Calu3 (cell line): ENCODE results near the gene IL9. TPM values are rescaled to one million over a fixed set of nuclear protein-coding genes. Genes with fewer than 3 reads are reported as not detected.

Experiments used
- BruUV-seq: library from RNA; stranded (reverse); fragments of 400-500 nt; replicated peaks from 2 replicates; lab custom pipeline; 2021; lab: Mats Ljungman, UMichigan
- CTCF ChIA-PET: fragments of 300-600 bp; sonication (Branson Sonifier 250); formaldehyde crosslinking; loops from one replicate; lab custom pipeline; 2022; ENCODE audit warnings: antibody characterized with exemption; lab: Charles Lee
- DNase-seq: peaks from one replicate; pipeline ENCODE4 v3.0.0; 2022
- H3K27ac Mint-ChIP-seq: one replicate; pipeline ENCODE4 v1.8.0; 2022; ENCODE audit warnings: mixed read lengths; ENCODE audit not compliant: unreplicated experiment
- H3K27me3 Mint-ChIP-seq: one replicate; pipeline ENCODE4 v1.8.0; 2022; ENCODE audit warnings: mixed read lengths; ENCODE audit not compliant: unreplicated experiment
- H3K36me3 Mint-ChIP-seq: one replicate; pipeline ENCODE4 v1.8.0; 2022; ENCODE audit warnings: mild to moderate bottlenecking, moderate library complexity, mixed read lengths; ENCODE audit not compliant: insufficient read depth, unreplicated experiment
- H3K4me1 Mint-ChIP-seq: one replicate; pipeline ENCODE4 v1.8.0; 2022; ENCODE audit warnings: mild to moderate bottlenecking, low read depth, mixed read lengths; ENCODE audit not compliant: unreplicated experiment
- H3K4me3 Mint-ChIP-seq: one replicate; pipeline ENCODE4 v1.8.0; 2022; ENCODE audit warnings: mild to moderate bottlenecking, low read depth, moderate library complexity, mixed read lengths; ENCODE audit not compliant: unreplicated experiment
- H3K9me3 Mint-ChIP-seq: one replicate; pipeline ENCODE4 v1.8.0; 2022; ENCODE audit warnings: low read depth, mixed read lengths; ENCODE audit not compliant: unreplicated experiment
- intact Hi-C: fragments of 100-400 bp; cut with micrococcal nuclease; formaldehyde crosslinking; loops from one replicate; pipeline ENCODE4 v1.10.0; 2022; ENCODE audit not compliant: unreplicated experiment
- total RNA-seq: library from RNA; stranded (reverse); gene quantifications from 2 replicates; pipeline ENCODE4 v1.2.3, GENCODE V29; 2022
- TF ChIP-seq, protein P1 (sequence below): fragments of 200-600 bp; IDR thresholded peaks from one replicate; pipeline ENCODE4 v1.8.0; 2022; ENCODE audit warnings: antibody characterized with exemption; ENCODE audit not compliant: unreplicated experiment

Gene IL9
- total RNA-seq, 1 experiment from 2014 or later, result not detected

- no peak for DNase-seq
- H3K27me3 Mint-ChIP-seq, result peaks cover 65% of the 10 kb centered on the region
- CTCF ChIA-PET, result no interaction called here
- no peaks in the 10 kb centered on the region for H3K36me3 Mint-ChIP-seq
- H3K4me3 Mint-ChIP-seq, result no peak overlapping the region
- no TSS peak for BruUV-seq
- no peak overlapping the region for H3K27ac Mint-ChIP-seq
- TF ChIP-seq, protein P1, sequence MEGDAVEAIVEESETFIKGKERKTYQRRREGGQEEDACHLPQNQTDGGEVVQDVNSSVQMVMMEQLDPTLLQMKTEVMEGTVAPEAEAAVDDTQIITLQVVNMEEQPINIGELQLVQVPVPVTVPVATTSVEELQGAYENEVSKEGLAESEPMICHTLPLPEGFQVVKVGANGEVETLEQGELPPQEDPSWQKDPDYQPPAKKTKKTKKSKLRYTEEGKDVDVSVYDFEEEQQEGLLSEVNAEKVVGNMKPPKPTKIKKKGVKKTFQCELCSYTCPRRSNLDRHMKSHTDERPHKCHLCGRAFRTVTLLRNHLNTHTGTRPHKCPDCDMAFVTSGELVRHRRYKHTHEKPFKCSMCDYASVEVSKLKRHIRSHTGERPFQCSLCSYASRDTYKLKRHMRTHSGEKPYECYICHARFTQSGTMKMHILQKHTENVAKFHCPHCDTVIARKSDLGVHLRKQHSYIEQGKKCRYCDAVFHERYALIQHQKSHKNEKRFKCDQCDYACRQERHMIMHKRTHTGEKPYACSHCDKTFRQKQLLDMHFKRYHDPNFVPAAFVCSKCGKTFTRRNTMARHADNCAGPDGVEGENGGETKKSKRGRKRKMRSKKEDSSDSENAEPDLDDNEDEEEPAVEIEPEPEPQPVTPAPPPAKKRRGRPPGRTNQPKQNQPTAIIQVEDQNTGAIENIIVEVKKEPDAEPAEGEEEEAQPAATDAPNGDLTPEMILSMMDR, result no peak
- intact Hi-C loops, result no loop called here
- H3K4me1 Mint-ChIP-seq, result no peaks in the 10 kb centered on the region
- no peaks in the 10 kb centered on the region for H3K9me3 Mint-ChIP-seq
These were observed 44.3 kb downstream of the IL9 start for GRCh38 chr5:135851186-135851914.

DNA sequence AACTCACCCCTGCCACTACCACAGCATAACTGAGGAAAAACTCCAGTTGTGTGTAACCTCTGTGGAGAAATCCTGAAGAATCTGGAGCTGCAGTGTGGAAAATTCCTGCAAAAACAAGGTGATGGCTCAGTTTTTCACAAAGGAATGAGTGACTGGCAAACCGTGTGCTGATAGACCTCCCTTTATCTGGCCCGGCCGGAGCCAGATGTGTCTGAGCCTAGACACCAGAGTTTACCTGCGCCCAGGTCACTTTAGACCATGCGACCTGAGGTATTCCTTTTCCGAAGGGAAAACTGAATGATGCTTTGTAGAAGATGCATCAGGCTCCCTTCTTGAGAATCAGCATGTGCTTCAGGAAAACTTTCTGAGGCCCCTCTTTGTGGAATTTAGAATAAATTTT, 45.0 kb downstream of the IL9 start:
- H3K4me1 Mint-ChIP-seq, result no peaks in the 10 kb centered on the region
- peaks cover 59% of the 10 kb centered on the region for H3K27me3 Mint-ChIP-seq
- CTCF ChIA-PET, result no interaction called here
- no peak overlapping the region for H3K4me3 Mint-ChIP-seq
- H3K9me3 Mint-ChIP-seq, result no peaks in the 10 kb centered on the region
- intact Hi-C loops, result no loop called here
- DNase-seq, result no peak
- H3K36me3 Mint-ChIP-seq, result no peaks in the 10 kb centered on the region
- BruUV-seq, result no TSS peak
- TF ChIP-seq, protein P1, result no peak
- H3K27ac Mint-ChIP-seq, result no peak overlapping the region

GRCh38 chr5:135850231-135850630, 45.4 kb downstream of the IL9 start:
- BruUV-seq, result no TSS peak
- Mint-ChIP-seq H3K27me3 (peaks cover 54% of the 10 kb centered on the region), H3K4me3 (no peak overlapping the region), H3K27ac (no peak overlapping the region), H3K36me3 (no peaks in the 10 kb centered on the region), H3K9me3 (no peaks in the 10 kb centered on the region), H3K4me1 (no peaks in the 10 kb centered on the region)
- TF ChIP-seq, protein P1, result no peak
- CTCF ChIA-PET, result no interaction called here
- DNase-seq, result no peak
- intact Hi-C loops, result no loop called here

DNA sequence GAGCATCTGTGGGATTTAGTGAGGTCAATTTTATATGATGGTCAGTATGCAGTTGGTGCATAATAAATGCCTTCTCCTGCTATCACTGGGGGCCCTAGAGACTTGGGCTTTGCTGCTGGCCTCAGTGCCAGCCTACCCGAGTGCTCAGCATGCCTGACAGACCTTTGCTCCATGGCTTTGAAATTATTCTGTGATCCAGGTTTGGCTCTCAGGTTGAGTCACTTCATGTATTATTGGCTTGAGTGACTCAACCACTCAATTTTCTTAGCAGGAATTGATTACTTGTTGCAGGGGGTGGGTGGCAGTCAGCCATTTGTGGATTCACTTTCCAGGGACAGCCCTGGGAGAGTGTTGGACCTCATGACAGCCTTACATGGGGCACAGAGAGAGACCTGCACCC, 47.7 kb downstream of the IL9 start:
- Mint-ChIP-seq H3K9me3 (no peaks in the 10 kb centered on the region), H3K36me3 (no peaks in the 10 kb centered on the region), H3K4me1 (no peaks in the 10 kb centered on the region), H3K27me3 (peaks cover 41% of the 10 kb centered on the region), H3K27ac (no peak overlapping the region), H3K4me3 (no peak overlapping the region)
- CTCF ChIA-PET, result no interaction called here
- intact Hi-C loops, result no loop called here
- no peak for DNase-seq
- TF ChIP-seq, protein P1, result no peak
- BruUV-seq, result no TSS peak
